ENCODE data around the gene LNX2. TPM values are rescaled to one million over a fixed set of nuclear protein-coding genes. Genes with fewer than 3 reads are reported as not detected.

The LNX2 gene
- total RNA-seq, 2 experiments from 2014 or later, result 8.0 to 8.1 TPM

DNA sequence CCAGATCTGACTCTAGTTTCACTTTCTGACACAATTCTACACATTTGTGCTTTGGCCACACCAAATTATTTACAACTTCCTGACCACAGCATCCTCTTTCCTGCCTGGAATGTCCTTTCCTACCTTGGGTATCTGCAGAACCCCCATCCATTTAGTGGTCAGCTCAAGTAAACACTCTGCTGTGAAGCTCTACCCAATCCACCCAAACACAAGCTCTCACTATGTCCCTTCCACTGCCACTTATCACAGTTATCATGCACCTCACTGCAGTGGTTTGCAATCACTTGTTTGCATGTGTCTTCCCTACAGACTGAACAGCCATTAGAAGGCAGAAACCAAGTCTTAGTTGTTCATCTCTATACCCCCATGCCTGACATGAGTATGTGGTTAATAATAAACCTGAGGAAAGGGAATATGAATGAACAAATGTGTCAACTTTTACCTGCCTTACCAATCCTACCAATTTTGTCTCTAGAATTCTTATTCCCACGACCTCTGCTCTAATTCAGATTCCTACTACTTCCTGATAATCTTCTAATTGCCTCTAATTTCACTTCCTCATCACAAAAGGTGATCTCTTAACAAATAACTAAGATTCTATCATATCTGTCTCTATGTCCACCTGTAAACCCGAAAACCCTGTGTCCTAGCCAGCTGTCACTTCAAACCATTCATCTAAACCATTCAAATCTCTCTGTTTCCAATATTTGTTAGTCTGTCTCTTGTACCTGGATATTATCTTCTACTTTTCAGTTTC, 25.1 kb downstream of the LNX2 start:
- Mint-ChIP-seq H3K9me3 (no peaks in the 10 kb centered on the region), H3K4me1 (no peaks in the 10 kb centered on the region), H3K36me3 (ENCODE audit: low read depth) (no peaks in the 10 kb centered on the region), H3K4me3 (no peak overlapping the region), H3K27ac (no peak overlapping the region), H3K27me3 (no peaks in the 10 kb centered on the region)
- POLR2A ChIA-PET, result no interaction called here
- no peak for DNase-seq
- CTCF ChIA-PET, result interaction anchor here (0.9 kb wide), 1 partner anchor 9 kb away, joined by 3 read pairs; no protein-coding TSS in a partner anchor

DNA sequence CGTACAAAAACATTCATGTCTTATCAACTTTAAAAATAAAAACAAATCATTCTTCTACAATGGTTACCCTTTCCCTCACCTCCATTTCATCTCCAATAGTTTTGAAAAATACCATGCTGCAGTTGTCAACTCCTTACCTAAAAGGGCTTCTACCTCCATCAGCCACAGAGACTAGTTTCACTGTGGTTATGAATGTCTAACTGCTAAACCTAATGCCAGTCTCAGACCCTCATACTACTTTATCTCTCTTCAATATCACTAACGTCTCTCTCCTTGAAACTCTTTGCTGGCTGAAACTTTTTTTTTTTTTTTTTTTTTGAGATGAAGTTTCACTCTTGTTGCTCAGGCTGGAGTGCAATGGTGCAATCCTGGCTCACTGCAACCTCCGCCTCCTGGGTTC, 27.1 kb downstream of the LNX2 start:
- DNase-seq, result no peak
- Mint-ChIP-seq H3K9me3 (no peaks in the 10 kb centered on the region), H3K4me3 (no peak overlapping the region), H3K27me3 (no peaks in the 10 kb centered on the region), H3K36me3 (ENCODE audit: low read depth) (no peaks in the 10 kb centered on the region), H3K4me1 (no peaks in the 10 kb centered on the region), H3K27ac (no peak overlapping the region)
- ChIA-PET CTCF (no interaction called here), POLR2A (interaction anchor here (1.0 kb wide), 1 partner anchor 27 kb away, joined by 3 read pairs; the partner anchor contains the start of gene LNX2)

DNA sequence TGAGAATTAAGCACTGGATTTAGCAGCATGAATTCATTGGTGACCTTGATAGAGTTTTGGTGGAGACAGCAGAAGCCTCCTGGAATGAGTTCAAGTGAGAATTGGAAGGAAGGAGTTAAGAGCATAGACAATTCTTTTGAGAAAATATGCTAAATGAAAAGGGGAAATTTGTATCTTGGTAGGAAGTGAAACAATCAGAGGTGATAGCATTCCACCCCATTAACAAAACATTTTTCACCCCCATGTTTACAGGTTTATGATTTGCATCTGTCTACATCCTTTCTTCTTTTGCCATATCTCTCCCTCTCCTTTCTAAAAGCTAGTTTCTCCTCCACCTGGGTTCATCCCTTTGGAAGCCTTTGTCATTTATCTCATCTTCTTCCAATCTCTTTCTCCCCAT, 27.5 kb downstream of the LNX2 start:
- H3K4me3 Mint-ChIP-seq, result no peak overlapping the region
- DNase-seq, result no peak
- H3K27me3 Mint-ChIP-seq, result no peaks in the 10 kb centered on the region
- ChIA-PET POLR2A (no interaction called here), CTCF (no interaction called here)
- H3K27ac Mint-ChIP-seq, result no peak overlapping the region
- H3K4me1 Mint-ChIP-seq, result no peaks in the 10 kb centered on the region
- H3K36me3 Mint-ChIP-seq (ENCODE audit: low read depth), result no peaks in the 10 kb centered on the region
- no peaks in the 10 kb centered on the region for H3K9me3 Mint-ChIP-seq

- H3K27ac Mint-ChIP-seq, result no peak overlapping the region
- DNase-seq, result no peak
- no peaks in the 10 kb centered on the region for H3K27me3 Mint-ChIP-seq
- H3K4me3 Mint-ChIP-seq, result no peak overlapping the region
- no peaks in the 10 kb centered on the region for H3K36me3 Mint-ChIP-seq (ENCODE audit: low read depth)
- ChIA-PET POLR2A (no interaction called here), CTCF (no interaction called here)
- H3K9me3 Mint-ChIP-seq, result no peaks in the 10 kb centered on the region
- H3K4me1 Mint-ChIP-seq, result peaks cover 9% of the 10 kb centered on the region
These were observed 31.9 kb downstream of the LNX2 start for GRCh38 chr13:27588405-27588804.

DNA sequence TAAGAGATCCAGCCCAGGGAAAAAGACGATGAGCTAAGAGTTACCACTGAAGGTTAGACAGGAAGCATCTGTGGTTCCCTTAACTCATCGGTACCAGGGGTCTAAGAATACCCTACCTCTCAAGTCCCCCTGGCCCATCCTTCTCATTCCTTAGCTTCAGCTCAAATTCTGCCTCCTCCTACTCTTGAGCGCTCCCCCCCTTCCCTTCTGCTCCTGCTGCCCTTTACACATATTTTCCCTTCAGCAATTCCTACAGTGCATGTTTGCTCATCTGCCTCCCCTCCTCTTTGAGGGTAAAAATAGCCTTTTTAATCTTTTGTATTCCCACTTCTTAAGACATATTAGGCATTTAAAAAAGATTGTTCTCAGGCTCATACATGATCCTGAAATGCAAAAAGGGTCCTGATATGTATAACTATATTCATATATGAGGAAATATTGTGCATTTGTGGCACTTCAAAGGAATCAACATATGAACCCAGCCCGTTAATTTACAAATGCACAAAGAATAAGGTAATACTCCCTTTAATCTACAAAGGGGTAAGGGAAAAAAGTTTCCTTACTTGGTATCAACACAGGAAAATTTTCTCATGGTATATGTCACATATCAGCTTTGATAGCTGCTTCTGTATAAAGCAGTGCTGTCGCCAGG, 33.1 kb downstream of the LNX2 start:
- no peaks in the 10 kb centered on the region for H3K36me3 Mint-ChIP-seq (ENCODE audit: low read depth)
- DNase-seq, result no peak
- H3K4me1 Mint-ChIP-seq, result peaks cover 12% of the 10 kb centered on the region
- no peaks in the 10 kb centered on the region for H3K9me3 Mint-ChIP-seq
- no peaks in the 10 kb centered on the region for H3K27me3 Mint-ChIP-seq
- H3K4me3 Mint-ChIP-seq, result no peak overlapping the region
- CTCF ChIA-PET, result interaction anchor here (1.1 kb wide), 1 partner anchor 8 kb away, joined by 3 read pairs; no protein-coding TSS in a partner anchor
- POLR2A ChIA-PET, result no interaction called here
- H3K27ac Mint-ChIP-seq, result no peak overlapping the region

DNA sequence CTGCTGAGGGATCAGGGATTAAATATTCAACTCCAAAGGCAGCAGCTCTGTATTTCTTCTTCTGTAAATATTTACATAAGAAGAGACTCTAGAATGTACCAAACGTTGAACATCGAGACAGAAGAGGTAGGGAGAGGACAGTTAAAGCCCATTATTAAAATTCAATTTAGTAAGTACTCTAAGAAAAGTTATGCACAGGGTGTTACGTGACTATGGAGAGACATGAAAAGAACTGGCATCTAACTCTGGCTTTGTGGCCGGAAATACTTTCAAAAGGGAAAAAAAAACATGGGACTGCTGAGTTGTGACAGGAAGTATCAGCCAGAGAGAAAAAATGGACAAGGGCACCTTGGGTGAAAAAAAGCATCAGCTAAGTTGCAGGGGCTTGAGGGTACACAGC, 36.7 kb downstream of the LNX2 start:
- CTCF ChIA-PET, result no interaction called here
- POLR2A ChIA-PET, result no interaction called here
- Mint-ChIP-seq H3K27me3 (no peaks in the 10 kb centered on the region), H3K9me3 (no peaks in the 10 kb centered on the region), H3K36me3 (ENCODE audit: low read depth) (peaks cover 4% of the 10 kb centered on the region), H3K4me3 (no peak overlapping the region), H3K27ac (no peak overlapping the region), H3K4me1 (peaks cover 12% of the 10 kb centered on the region)
- DNase-seq, result no peak

DNA sequence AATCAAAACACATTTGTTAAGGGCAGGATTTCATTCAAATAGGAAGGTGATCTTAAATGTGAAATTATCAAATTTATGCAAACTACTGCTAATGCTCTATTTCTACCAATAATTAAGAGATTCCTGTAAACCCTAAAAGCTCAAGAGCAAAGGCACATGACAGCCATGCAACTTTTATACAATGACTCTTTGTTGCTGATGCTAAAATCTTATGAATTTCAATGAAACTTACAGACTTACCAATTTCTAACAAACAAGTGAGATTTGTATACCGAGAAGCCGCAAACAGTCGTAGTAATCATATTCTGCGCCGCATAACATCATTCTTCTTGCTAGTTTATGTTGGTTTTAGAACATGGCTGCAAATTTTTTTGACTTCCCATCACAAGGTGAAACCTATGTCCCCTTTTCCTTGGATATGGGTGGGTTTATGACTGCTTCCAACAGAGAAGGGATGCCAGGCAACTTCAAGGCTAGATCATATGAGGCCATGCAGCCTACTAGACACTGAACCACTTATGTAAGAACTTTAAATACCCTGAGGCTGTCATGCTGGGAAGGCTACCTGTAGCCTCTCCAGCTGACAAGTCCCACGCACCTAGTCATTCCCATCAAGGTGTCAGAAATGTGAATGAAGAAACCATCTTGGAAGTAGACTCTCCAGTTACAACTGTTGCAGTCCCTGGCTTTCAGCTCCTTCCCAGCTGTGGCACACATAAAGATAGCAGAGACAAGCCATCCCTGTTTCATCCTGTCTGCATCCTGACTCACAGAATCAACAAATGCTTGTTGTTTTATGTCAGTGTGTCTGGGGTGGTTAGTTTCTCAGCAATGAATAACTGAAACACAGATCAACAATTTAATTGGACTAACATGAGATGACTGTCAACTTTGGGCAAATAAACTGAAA, 42.0 kb downstream of the LNX2 start:
- POLR2A ChIA-PET, result interaction anchor here (1.0 kb wide), 1 partner anchor 13 kb away, joined by 3 read pairs; no protein-coding TSS in a partner anchor
- no peak overlapping the region for H3K4me3 Mint-ChIP-seq
- H3K36me3 Mint-ChIP-seq (ENCODE audit: low read depth), result peaks cover 23% of the 10 kb centered on the region
- peaks cover 7% of the 10 kb centered on the region for H3K4me1 Mint-ChIP-seq
- CTCF ChIA-PET, result no interaction called here
- no peaks in the 10 kb centered on the region for H3K9me3 Mint-ChIP-seq
- DNase-seq, result no peak
- H3K27me3 Mint-ChIP-seq, result no peaks in the 10 kb centered on the region
- H3K27ac Mint-ChIP-seq, result no peak overlapping the region

DNA sequence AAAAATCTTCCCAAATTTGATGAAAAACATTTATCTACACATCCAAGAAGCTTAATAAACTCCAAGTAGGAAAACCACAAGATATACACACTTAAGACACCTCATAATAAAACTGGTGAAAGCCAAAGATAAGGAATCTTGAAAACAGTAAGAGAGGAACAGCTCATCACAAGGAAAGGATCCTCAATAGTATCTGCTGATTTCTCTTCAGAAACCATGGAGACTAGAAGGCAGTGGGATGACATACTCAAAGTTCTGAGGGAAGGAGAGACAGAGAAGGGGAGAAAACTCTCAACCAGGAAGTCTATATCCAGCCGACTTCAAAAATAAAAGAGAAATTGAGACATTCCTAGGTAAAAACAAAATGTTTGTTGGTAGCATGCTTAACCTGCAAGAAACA, 45.7 kb downstream of the LNX2 start:
- DNase-seq, result no peak
- Mint-ChIP-seq H3K9me3 (no peaks in the 10 kb centered on the region), H3K4me1 (peaks cover 12% of the 10 kb centered on the region), H3K27me3 (no peaks in the 10 kb centered on the region), H3K36me3 (ENCODE audit: low read depth) (peaks cover 22% of the 10 kb centered on the region), H3K4me3 (no peak overlapping the region), H3K27ac (no peak overlapping the region)
- CTCF ChIA-PET, result no interaction called here
- POLR2A ChIA-PET, result no interaction called here

GRCh38 chr13:27573265-27573664, 47.1 kb downstream of the LNX2 start:
- no peak for DNase-seq
- Mint-ChIP-seq H3K4me1 (peaks cover 15% of the 10 kb centered on the region), H3K27ac (no peak overlapping the region), H3K36me3 (ENCODE audit: low read depth) (peaks cover 18% of the 10 kb centered on the region), H3K27me3 (no peaks in the 10 kb centered on the region), H3K4me3 (no peak overlapping the region), H3K9me3 (no peaks in the 10 kb centered on the region)
- ChIA-PET POLR2A (no interaction called here), CTCF (interaction anchor here (0.7 to 1.2 kb wide), 3 partner anchors 255 to 570 kb away, joined by 3 read pairs; no protein-coding TSS in a partner anchor)

- no peak for DNase-seq
- Mint-ChIP-seq H3K27ac (no peak overlapping the region), H3K4me3 (no peak overlapping the region), H3K27me3 (no peaks in the 10 kb centered on the region), H3K9me3 (no peaks in the 10 kb centered on the region), H3K4me1 (peaks cover 15% of the 10 kb centered on the region), H3K36me3 (ENCODE audit: low read depth) (peaks cover 13% of the 10 kb centered on the region)
- POLR2A ChIA-PET, result no interaction called here
- CTCF ChIA-PET, result interaction anchor here (1.0 to 1.2 kb wide), 2 partner anchors 256 to 382 kb away, joined by 3 read pairs; no protein-coding TSS in a partner anchor
These were observed 48.0 kb downstream of the LNX2 start for GRCh38 chr13:27572234-27572901.

DNA sequence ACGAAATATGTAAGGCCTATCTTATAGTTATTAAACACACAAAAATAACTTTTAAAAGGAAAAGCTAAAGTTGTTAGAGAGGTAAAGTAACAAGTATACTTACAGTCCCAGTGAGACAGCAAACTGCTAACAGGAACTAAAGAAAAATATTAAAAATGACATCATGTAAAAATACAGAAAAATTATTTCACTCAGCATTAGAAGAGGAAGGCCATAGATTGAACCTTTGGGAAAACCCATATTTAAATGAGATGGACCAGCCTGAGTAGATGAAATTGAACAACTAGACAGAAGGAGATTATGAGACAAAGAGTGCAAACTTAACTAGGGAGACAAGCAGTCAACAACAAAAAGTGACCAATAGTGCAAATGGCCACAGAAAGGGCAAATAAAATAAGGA, 49.4 kb downstream of the LNX2 start:
- H3K36me3 Mint-ChIP-seq (ENCODE audit: low read depth), result peaks cover 10% of the 10 kb centered on the region
- H3K9me3 Mint-ChIP-seq, result no peaks in the 10 kb centered on the region
- no peaks in the 10 kb centered on the region for H3K27me3 Mint-ChIP-seq
- POLR2A ChIA-PET, result interaction anchor here (1.4 kb wide), 1 partner anchor 121 kb away, joined by 3 read pairs; no protein-coding TSS in a partner anchor
- DNase-seq, result no peak
- H3K4me1 Mint-ChIP-seq, result peaks cover 15% of the 10 kb centered on the region
- H3K27ac Mint-ChIP-seq, result no peak overlapping the region
- CTCF ChIA-PET, result no interaction called here
- H3K4me3 Mint-ChIP-seq, result no peak overlapping the region

DNA sequence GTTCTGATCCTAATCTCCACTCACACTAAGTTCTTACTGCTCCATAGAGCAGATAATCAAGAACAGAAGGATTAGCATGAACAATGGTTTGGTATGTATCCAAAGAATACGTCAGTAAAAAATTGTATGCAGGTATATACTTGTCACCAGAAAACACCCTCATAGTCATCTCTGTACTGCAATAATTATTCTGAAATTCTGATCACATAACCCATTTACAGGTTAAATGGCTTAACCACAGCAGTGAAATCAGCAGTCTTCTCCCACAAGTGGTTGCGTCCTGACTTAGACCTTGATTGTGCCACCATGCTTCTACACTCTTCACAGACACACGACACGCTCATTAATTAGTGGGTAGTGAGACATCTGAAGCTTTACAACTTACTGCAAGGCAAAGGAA, 50.9 kb downstream of the LNX2 start:
- ChIA-PET CTCF (no interaction called here), POLR2A (interaction anchor here (1.4 kb wide), 2 partner anchors 11 to 120 kb away, joined by 3 read pairs; no protein-coding TSS in a partner anchor)
- no peaks in the 10 kb centered on the region for H3K27me3 Mint-ChIP-seq
- H3K36me3 Mint-ChIP-seq (ENCODE audit: low read depth), result peaks cover 5% of the 10 kb centered on the region
- H3K4me3 Mint-ChIP-seq, result no peak overlapping the region
- peaks cover 15% of the 10 kb centered on the region for H3K4me1 Mint-ChIP-seq
- H3K9me3 Mint-ChIP-seq, result no peaks in the 10 kb centered on the region
- DNase-seq, result no peak
- no peak overlapping the region for H3K27ac Mint-ChIP-seq

Data from activated CD4-positive, alpha-beta memory T cell treated with anti-CD3 and anti-CD28 coated beads, Interleukin-2, amount 10 ng/mL, durations not matched to agents 7 days and 5 days (primary cell).